Adipocyte (in vitro differentiated cells): ENCODE results near the gene FUBP3.

Experiments used
- DNase-seq: peaks from one replicate; pipeline ENCODE4 v3.0.0-alpha.2; 2015; ENCODE audit warnings: low read depth
- H3K27me3 ChIP-seq: replicated peaks from 2 replicates; pipeline ENCODE4 v1.7.0; 2013; ENCODE audit warnings: mild to moderate bottlenecking, low read length, moderate library complexity; ENCODE audit not compliant: control insufficient read depth, insufficient read depth
- H3K36me3 ChIP-seq: 2 replicates; pipeline ENCODE4 v1.7.0; 2013; ENCODE audit warnings: low read length, mild to moderate bottlenecking, moderate library complexity; ENCODE audit not compliant: control insufficient read depth, insufficient read depth, severe bottlenecking
- H3K4me1 ChIP-seq: 2 replicates; pipeline ENCODE4 v1.7.0; 2013; ENCODE audit warnings: mild to moderate bottlenecking, low read length, moderate library complexity; ENCODE audit not compliant: control insufficient read depth, insufficient read depth
- H3K4me3 ChIP-seq: 2 replicates; pipeline ENCODE4 v1.7.0; 2013; ENCODE audit warnings: mild to moderate bottlenecking, low read length, moderate library complexity
- H3K9ac ChIP-seq: 2 replicates; pipeline ENCODE4 v1.7.0; 2013; ENCODE audit warnings: mild to moderate bottlenecking, low read length, moderate library complexity
- H3K9me3 ChIP-seq: 2 replicates; pipeline ENCODE4 v1.7.0; 2013; ENCODE audit warnings: mild to moderate bottlenecking, low read length, moderate library complexity; ENCODE audit not compliant: control insufficient read depth

FUBP3 gene

DNA sequence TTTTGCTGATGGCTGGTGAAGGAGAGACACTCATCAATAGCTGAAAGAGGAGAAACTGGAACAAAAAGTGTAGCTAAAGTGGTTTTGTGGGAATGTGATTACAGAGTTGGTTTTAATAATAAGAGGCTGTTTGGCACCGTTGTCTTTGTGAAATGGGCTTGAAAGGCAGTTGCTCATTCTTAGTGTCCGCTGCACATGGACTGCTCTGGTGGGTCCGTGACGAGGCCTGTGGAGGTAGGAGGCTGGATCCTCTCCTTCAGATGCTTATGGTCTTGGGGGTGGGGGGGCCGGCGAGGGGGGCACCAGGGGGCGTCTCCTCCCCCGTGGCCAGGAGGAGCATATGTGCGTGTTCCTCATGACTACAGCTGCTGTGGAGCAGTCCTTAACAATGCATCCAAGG, 29.8 kb downstream of the FUBP3 start:
- peaks cover 8% of the 10 kb centered on the region for H3K4me1 ChIP-seq
- no peak overlapping the region for H3K4me3 ChIP-seq
- no peak overlapping the region for H3K9ac ChIP-seq
- H3K36me3 ChIP-seq: peaks cover 43% of the 10 kb centered on the region
- H3K27me3 ChIP-seq: no peaks in the 10 kb centered on the region
- no peak for DNase-seq
- H3K9me3 ChIP-seq: no peaks in the 10 kb centered on the region

GRCh38 chr9:130610862-130611707, 31.7 kb downstream of the FUBP3 start:
- H3K4me3 ChIP-seq: no peak overlapping the region
- peaks cover 8% of the 10 kb centered on the region for H3K4me1 ChIP-seq
- H3K9ac ChIP-seq: no peak overlapping the region
- H3K9me3 ChIP-seq: no peaks in the 10 kb centered on the region
- H3K36me3 ChIP-seq: peaks cover 59% of the 10 kb centered on the region
- DNase-seq: no peak
- no peaks in the 10 kb centered on the region for H3K27me3 ChIP-seq

DNA sequence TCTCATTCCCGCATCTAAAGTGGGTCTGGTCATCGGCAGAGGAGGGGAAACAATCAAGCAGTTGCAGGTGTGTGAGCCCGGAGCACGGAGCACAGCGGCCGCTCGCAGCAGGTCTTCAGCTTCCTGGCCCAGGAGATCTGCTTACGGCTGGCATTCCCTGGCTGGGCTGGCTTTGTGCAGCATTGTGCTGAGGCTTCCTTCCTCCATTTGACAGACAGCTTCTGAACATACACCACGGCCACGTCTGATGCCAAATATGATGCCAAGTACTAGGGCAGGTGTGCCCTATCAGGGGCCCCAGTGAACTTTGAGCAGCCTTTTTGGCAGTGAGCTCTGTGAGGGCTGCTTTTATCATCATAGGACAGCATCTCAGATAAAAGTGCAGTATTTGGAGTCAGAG, 37.1 kb downstream of the FUBP3 start:
- no peaks in the 10 kb centered on the region for H3K27me3 ChIP-seq
- no peak overlapping the region for H3K4me3 ChIP-seq
- no peak overlapping the region for H3K9ac ChIP-seq
- H3K9me3 ChIP-seq: no peaks in the 10 kb centered on the region
- no peak for DNase-seq
- H3K36me3 ChIP-seq: peaks cover 99% of the 10 kb centered on the region
- no peaks in the 10 kb centered on the region for H3K4me1 ChIP-seq

DNA sequence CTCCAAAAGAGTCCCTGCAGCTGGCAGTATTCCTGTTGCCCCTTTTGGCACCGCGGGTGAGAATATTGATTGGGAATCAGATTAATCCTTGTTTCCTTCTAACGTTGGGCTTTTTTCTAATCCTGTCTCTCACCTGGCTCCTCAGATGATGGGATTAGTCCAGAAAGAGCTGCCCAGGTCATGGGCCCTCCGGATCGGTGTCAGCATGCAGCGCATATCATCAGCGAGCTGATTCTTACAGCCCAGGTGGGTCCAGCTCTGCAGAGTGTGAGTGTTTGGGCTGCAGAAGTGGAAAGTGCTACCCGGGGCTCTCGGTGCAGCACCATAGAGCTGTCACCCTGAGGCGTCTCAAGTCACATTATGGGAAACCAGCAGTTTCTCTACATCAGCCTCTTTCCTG, 44.1 kb downstream of the FUBP3 start:
- H3K9ac ChIP-seq: no peak overlapping the region
- no peaks in the 10 kb centered on the region for H3K27me3 ChIP-seq
- no peaks in the 10 kb centered on the region for H3K9me3 ChIP-seq
- DNase-seq: no peak
- H3K4me1 ChIP-seq: no peaks in the 10 kb centered on the region
- peaks cover 94% of the 10 kb centered on the region for H3K36me3 ChIP-seq
- H3K4me3 ChIP-seq: no peak overlapping the region

DNA sequence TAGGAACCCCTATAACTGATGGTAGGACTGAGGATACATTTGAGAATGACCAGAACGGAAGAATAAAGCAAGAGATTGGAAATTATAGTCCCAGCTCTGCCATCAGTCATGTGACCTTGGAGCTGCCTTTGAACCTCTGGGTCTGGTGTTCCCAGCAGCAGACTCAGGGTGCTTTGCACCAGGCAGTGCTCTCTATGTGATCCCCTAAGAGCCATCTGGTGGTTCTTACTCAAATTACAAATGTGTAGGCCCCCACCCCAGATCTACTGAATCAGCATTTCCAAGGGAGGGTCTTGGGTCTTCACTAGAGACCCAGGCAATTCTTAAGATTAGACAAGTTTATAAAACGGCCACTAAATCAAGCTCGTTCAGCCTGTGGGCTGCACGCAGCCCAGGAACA, 44.8 kb downstream of the FUBP3 start:
- Histone ChIP-seq H3K9ac (no peak overlapping the region), H3K36me3 (peaks cover 91% of the 10 kb centered on the region), H3K9me3 (no peaks in the 10 kb centered on the region), H3K4me1 (no peaks in the 10 kb centered on the region), H3K4me3 (no peak overlapping the region), H3K27me3 (no peaks in the 10 kb centered on the region)
- DNase-seq: no peak

GRCh38 chr9:130626249-130626996, 47.0 kb downstream of the FUBP3 start:
- no peak for DNase-seq
- Histone ChIP-seq H3K27me3 (no peaks in the 10 kb centered on the region), H3K9me3 (no peaks in the 10 kb centered on the region), H3K4me3 (no peak overlapping the region), H3K4me1 (no peaks in the 10 kb centered on the region), H3K9ac (no peak overlapping the region), H3K36me3 (peaks cover 89% of the 10 kb centered on the region)

DNA sequence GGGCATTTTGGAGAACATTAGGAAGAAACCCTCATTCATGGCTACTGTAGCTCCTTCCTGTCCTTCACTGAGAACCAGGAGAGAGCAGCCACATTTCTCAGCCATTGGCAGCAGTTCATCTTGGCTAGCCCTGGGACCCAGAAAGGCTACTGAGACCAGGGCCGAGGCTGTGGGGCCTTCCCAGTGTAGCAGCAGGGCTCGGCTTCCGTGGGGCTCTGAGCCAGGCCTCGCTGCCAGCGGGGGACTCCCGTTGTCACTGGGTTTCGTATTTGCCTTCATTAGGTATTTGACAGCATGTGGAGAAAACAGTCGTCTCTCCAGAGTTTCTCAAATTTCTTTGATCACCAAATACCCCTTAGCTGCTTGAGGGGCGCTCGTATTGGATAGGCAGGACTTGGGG, 47.7 kb downstream of the FUBP3 start:
- Histone ChIP-seq H3K4me1 (no peaks in the 10 kb centered on the region), H3K4me3 (no peak overlapping the region), H3K27me3 (no peaks in the 10 kb centered on the region), H3K9me3 (no peaks in the 10 kb centered on the region), H3K9ac (no peak overlapping the region), H3K36me3 (peaks cover 94% of the 10 kb centered on the region)
- no peak for DNase-seq

DNA sequence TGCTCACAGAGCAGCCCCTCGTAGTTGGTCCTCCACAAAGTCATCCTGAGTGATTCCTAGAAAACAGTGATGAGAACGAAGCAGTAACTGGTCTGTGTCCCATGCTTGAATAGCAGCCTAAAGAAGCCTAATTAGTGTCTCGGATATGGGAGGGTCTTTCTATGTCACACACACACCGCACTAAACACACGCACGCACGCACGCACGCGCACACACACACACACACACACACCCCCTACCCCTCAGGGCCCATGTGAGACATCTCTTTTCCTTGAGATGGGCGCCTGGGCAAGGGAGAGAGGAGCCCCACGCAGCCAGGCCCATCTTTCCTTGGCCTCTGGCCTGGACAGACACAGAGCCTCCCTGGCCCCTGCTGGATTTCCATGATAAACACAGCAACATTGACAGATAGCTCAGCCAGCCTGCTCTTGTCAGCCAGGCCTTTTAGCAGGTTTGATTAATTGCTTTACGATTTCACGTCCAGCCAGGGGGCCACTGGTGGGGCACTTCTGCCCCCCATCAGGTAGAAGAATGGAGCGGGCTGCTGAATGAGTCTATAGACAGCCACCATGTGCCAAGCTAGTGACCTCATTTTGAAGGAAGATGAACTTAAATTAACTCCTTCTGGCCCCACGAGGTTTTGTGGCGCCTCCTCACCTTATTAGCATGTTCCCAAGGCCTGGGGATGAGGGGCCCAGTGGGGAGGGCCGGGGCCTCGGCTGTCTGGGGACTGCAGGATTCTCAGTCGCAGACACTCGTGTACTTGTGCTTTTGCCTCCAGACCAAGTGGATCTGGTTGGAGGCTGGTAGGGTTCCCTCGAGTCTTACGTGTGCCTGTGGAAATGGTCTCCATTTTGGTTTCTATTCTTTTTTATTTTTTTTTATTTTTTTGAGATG, 48.8 kb downstream of the FUBP3 start:
- Histone ChIP-seq H3K9me3 (no peaks in the 10 kb centered on the region), H3K4me1 (no peaks in the 10 kb centered on the region), H3K36me3 (peaks cover 95% of the 10 kb centered on the region), H3K9ac (no peak overlapping the region), H3K4me3 (no peak overlapping the region), H3K27me3 (no peaks in the 10 kb centered on the region)
- DNase-seq: no peak

GRCh38 chr9:130629443-130630070, 50.2 kb downstream of the FUBP3 start:
- Histone ChIP-seq H3K27me3 (no peaks in the 10 kb centered on the region), H3K36me3 (peaks cover 95% of the 10 kb centered on the region), H3K4me3 (no peak overlapping the region), H3K4me1 (no peaks in the 10 kb centered on the region), H3K9ac (no peak overlapping the region), H3K9me3 (no peaks in the 10 kb centered on the region)
- no peak for DNase-seq

DNA sequence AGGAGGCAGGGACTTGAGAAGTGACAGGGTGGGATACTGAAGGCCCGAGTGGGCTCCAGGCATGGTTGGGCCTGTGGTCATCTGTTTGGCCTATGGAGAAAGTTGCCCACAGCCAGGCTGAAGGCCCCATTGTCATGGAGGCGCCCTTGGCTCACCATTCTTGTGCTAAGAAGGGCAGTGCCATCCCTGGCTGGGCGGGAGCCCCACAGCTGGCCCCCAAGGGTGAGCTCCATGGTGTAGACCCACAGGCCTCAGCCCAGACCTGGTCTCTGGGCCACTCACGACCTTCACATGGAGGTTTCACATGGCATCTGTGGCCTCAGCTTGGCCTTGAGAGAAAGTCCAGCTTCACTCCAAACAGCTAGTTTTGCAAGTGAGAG, 50.7 kb downstream of the FUBP3 start:
- Histone ChIP-seq H3K36me3 (peaks cover 95% of the 10 kb centered on the region), H3K9ac (no peak overlapping the region)

More for the DNA sequence above, 50.7 kb downstream of the FUBP3 start:
- DNase-seq: no peak
- Histone ChIP-seq H3K4me1 (no peaks in the 10 kb centered on the region), H3K9me3 (no peaks in the 10 kb centered on the region), H3K27me3 (no peaks in the 10 kb centered on the region), H3K4me3 (no peak overlapping the region)
